Keratinocyte (primary cell): ENCODE results near the gene IL37.

Source experiments
- CTCF ChIP-seq, 3 experiments: IDR thresholded peaks in 1 of 3; conservative IDR thresholded peaks in 1 of 3; optimal IDR thresholded peaks in 1 of 3; 2 replicates in 2 of 3; 3 replicates in 1 of 3; pipeline versions ENCODE3 to v1.5.1; 2011; ENCODE audit warnings: low read length in 3 of 3, mild to moderate bottlenecking in 3 of 3, moderate library complexity in 2 of 3, control low read depth in 1 of 3, inconsistent platforms in 1 of 3; ENCODE audit not compliant: insufficient read depth in 2 of 3; ENCODE audit errors: extremely low read depth in 1 of 3
- EZH2 ChIP-seq: IDR thresholded peaks from one replicate; pipeline ENCODE4 v1.6.1; 2012; ENCODE audit warnings: inconsistent platforms, mild to moderate bottlenecking, low read length, moderate library complexity

GRCh38 chr2:112883669-112884068 is 27.3 kb upstream of the IL37 start:
- TF ChIP-seq CTCF (optimal IDR thresholded peaks at IDR 0.05 in 1 of 3, IDR thresholded peaks at IDR 0.05 in 1 of 3, conservative IDR thresholded peaks at IDR 0.05 in 1 of 3; ENCODE audit: extremely low read depth in 1 of 3, insufficient read depth in 2 of 3, low read length in 3 of 3) (no peak), EZH2 (no peak)
